HG03457 (cell line): ENCODE results near the gene CPNE9.
A peak's percentile ranks its signal among the peaks of the same experiment; 100 is the strongest.

ENCODE experiments used
- ATAC-seq: cut with Tn5 transposase; IDR thresholded peaks from one replicate; pipeline ENCODE4 v1.9.1; 2021; ENCODE audit warnings: moderate number of reproducible peaks; ENCODE audit not compliant: unreplicated experiment

CPNE9 gene

GRCh38 chr3:9743548-9743947 lies 39.9 kb downstream of the CPNE9 start:
- no peak for ATAC-seq

GRCh38 chr3:9744162-9744561 lies 40.5 kb downstream of the CPNE9 start:
- no peak for ATAC-seq

- no peak for ATAC-seq
Measured at GRCh38 chr3:9745521-9745920, 41.9 kb downstream of the CPNE9 start.

GRCh38 chr3:9746330-9746729 lies 42.7 kb downstream of the CPNE9 start:
- ATAC-seq, result no peak

GRCh38 chr3:9747267-9747666 lies 43.6 kb downstream of the CPNE9 start:
- no peak for ATAC-seq

GRCh38 chr3:9748031-9748430 lies 44.4 kb downstream of the CPNE9 start:
- ATAC-seq, result no peak

- no peak for ATAC-seq
Measured at GRCh38 chr3:9749296-9749644, 45.6 kb downstream of the CPNE9 start.

- peak; percentile 80 for ATAC-seq
Measured at GRCh38 chr3:9749645-9750555, 46.3 kb downstream of the CPNE9 start, which contains the start of gene OGG1. Gene OGG1, plus strand, starts transcription at chr3:9749952. Its CDS starts 335 bp downstream, at chr3:9750287.

GRCh38 chr3:9750556-9751411 lies 47.2 kb downstream of the CPNE9 start:
- ATAC-seq, result no peak

GRCh38 chr3:9754678-9755077 lies 51.0 kb downstream of the CPNE9 start:
- ATAC-seq, result no peak

GRCh38 chr3:9757427-9757826 lies 53.8 kb downstream of the CPNE9 start:
- ATAC-seq, result no peak

- ATAC-seq, result no peak
Measured at GRCh38 chr3:9760779-9761505, 57.3 kb downstream of the CPNE9 start.

- no peak for ATAC-seq
Measured at GRCh38 chr3:9761919-9762318, 58.3 kb downstream of the CPNE9 start.

- ATAC-seq, result no peak
Measured at GRCh38 chr3:9762871-9763270, 59.2 kb downstream of the CPNE9 start.

- ATAC-seq, result no peak
Measured at GRCh38 chr3:9765865-9766264, 62.2 kb downstream of the CPNE9 start.

- no peak for ATAC-seq
Measured at GRCh38 chr3:9767418-9767817, 63.8 kb downstream of the CPNE9 start.

GRCh38 chr3:9768141-9768775 lies 64.6 kb downstream of the CPNE9 start:
- ATAC-seq, result no peak

GRCh38 chr3:9769012-9769411 lies 65.4 kb downstream of the CPNE9 start:
- no peak for ATAC-seq

- no peak for ATAC-seq
Measured at GRCh38 chr3:9769426-9770275, 66.0 kb downstream of the CPNE9 start, which contains the start of gene CAMK1. Gene CAMK1, minus strand, starts transcription at chr3:9769947. Its CDS starts 2,198 bp downstream, at chr3:9767749.
